Omental fat pad (tissue), 4 donors: ENCODE results near the gene C2orf92. TPM values are rescaled to one million over a fixed set of nuclear protein-coding genes. Genes with fewer than 3 reads are reported as not detected.
"Not testable (repeated sequence)": the region's sequence is repeated elsewhere in the genome, so short reads cannot be mapped to it uniquely, and the experiment has no call there.

Experiments used
- ATAC-seq: fragments of 150-250 bp; one replicate; pipeline ENCODE4 v1.9.1; 2016; ENCODE audit warnings: mild to moderate bottlenecking, moderate library complexity; ENCODE audit not compliant: low FRiP score
- DNase-seq: peaks from one replicate; pipeline ENCODE4 v3.0.0-alpha.2; 2019; ENCODE audit warnings: low spot score
- CTCF ChIP-seq, 3 donors: fragments of 450-650 bp; IDR thresholded peaks; one replicate each; pipeline ENCODE4 v1.5.1; 2016 to 2017; ENCODE audit warnings: antibody characterized with exemption in 3 of 3, mild to moderate bottlenecking in 3 of 3, moderate library complexity in 2 of 3
- total RNA-seq, 4 donors: library from RNA; depleted of rRNA; stranded (reverse); fragments of >200 nt; gene quantifications; one replicate each; pipeline ENCODE4 v1.1.0, GENCODE V29; 2016

The C2orf92 gene
- total RNA-seq, result 10 to 100 TPM in 2 of 4 donors, 1 to 10 TPM in 2; 4.8 to 17.8 (median 10.4) TPM

- ATAC-seq (no peak), DNase-seq (no peak)
- TF ChIP-seq CTCF (IDR thresholded peaks at IDR 0.05), result no peak
Measured at GRCh38 chr2:97669448-97669847, at the start of gene C2orf92. Gene C2orf92 (plus strand): TSS chr2:97669713. CDS start chr2:97669789, 76 bp downstream.

- DNase-seq, ATAC-seq: not testable (repeated sequence)
Measured at GRCh38 chr2:97620492-97620891, 49.0 kb upstream of the C2orf92 start.

GRCh38 chr2:97622976-97623375 is 46.5 kb upstream of the C2orf92 start:
- ATAC-seq, DNase-seq: not testable (repeated sequence)

GRCh38 chr2:97625354-97626048 is 44.0 kb upstream of the C2orf92 start:
- not testable (repeated sequence) for ATAC-seq, DNase-seq

GRCh38 chr2:97626049-97626430 is 43.5 kb upstream of the C2orf92 start:
- DNase-seq, ATAC-seq: not testable (repeated sequence)

- no peak for DNase-seq
- no peak for ATAC-seq
Measured at GRCh38 chr2:97644023-97644717, 25.3 kb upstream of the C2orf92 start.

GRCh38 chr2:97645112-97645694 is 24.3 kb upstream of the C2orf92 start:
- ATAC-seq (peak; percentile 66), DNase-seq (no peak)
- no peak for TF ChIP-seq CTCF (IDR thresholded peaks at IDR 0.05)

More at GRCh38 chr2:97644023-97644717, 25.3 kb upstream of the C2orf92 start:
- no peak for TF ChIP-seq CTCF (IDR thresholded peaks at IDR 0.05)

- no peak for TF ChIP-seq CTCF (IDR thresholded peaks at IDR 0.05)
- DNase-seq (peak; percentile 95), ATAC-seq (peak; percentile 100)
Measured at GRCh38 chr2:97645695-97646629, 23.6 kb upstream of the C2orf92 start, which contains the start of gene COX5B. Gene COX5B (plus strand): TSS chr2:97646062. CDS start chr2:97646087, 25 bp downstream.
